Fibroblast of mammary gland (primary cell): ENCODE results near the gene P2RX2.

ENCODE experiments used
- DNase-seq: peaks from one replicate; pipeline ENCODE4 v3.0.0-alpha.2; 2010; ENCODE audit warnings: low read depth
- H3K4me3 ChIP-seq: 2 replicates; pipeline ENCODE4 v1.5.1; 2011; ENCODE audit warnings: low read depth, mild to moderate bottlenecking, low read length, moderate library complexity; ENCODE audit not compliant: control insufficient read depth
- TF ChIP-seq, protein P1 (sequence below): conservative IDR thresholded peaks from 2 replicates; pipeline ENCODE4 v1.5.1; 2011; ENCODE audit warnings: low read depth, low read length, inconsistent platforms; ENCODE audit not compliant: control insufficient read depth, insufficient read depth

Gene P2RX2

DNA sequence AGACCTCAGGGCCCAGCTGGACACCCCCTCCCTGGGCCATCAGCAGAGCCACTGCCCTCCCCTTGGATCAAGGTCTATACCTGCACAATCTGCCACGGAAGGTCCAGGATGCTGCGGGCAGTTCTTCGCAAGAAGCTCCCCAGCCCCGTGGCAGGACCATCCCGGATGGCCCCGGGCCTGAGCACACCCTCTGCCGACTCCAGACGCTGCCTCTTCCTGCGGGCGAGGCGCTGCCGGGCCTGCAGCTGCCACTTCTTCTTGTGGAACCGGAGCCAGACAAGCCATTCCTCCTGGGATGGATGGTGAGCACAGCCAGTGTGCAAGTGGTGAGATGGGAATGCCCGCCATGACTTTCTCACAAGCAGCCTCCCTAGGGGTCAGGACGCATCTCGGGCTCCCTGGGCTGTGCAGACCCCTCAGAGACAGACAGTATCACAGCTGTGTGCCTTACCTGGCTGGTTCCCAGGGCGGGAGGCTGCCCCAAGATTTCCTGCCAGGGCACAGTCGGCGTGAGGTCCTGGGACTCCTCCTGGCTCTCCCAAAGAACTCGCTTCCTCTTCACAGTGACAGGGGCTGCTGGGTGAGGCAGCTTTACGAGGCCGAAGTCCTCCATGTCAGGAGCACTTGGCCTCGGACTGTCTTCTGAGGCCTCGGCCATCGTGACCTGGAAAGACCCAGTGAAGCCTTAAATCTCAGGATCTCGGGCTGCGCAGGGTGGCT is 30.8 kb downstream of the P2RX2 start:
- no peak overlapping the region for H3K4me3 ChIP-seq
- TF ChIP-seq, protein P1, sequence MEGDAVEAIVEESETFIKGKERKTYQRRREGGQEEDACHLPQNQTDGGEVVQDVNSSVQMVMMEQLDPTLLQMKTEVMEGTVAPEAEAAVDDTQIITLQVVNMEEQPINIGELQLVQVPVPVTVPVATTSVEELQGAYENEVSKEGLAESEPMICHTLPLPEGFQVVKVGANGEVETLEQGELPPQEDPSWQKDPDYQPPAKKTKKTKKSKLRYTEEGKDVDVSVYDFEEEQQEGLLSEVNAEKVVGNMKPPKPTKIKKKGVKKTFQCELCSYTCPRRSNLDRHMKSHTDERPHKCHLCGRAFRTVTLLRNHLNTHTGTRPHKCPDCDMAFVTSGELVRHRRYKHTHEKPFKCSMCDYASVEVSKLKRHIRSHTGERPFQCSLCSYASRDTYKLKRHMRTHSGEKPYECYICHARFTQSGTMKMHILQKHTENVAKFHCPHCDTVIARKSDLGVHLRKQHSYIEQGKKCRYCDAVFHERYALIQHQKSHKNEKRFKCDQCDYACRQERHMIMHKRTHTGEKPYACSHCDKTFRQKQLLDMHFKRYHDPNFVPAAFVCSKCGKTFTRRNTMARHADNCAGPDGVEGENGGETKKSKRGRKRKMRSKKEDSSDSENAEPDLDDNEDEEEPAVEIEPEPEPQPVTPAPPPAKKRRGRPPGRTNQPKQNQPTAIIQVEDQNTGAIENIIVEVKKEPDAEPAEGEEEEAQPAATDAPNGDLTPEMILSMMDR = no peak
- no peak for DNase-seq

DNA sequence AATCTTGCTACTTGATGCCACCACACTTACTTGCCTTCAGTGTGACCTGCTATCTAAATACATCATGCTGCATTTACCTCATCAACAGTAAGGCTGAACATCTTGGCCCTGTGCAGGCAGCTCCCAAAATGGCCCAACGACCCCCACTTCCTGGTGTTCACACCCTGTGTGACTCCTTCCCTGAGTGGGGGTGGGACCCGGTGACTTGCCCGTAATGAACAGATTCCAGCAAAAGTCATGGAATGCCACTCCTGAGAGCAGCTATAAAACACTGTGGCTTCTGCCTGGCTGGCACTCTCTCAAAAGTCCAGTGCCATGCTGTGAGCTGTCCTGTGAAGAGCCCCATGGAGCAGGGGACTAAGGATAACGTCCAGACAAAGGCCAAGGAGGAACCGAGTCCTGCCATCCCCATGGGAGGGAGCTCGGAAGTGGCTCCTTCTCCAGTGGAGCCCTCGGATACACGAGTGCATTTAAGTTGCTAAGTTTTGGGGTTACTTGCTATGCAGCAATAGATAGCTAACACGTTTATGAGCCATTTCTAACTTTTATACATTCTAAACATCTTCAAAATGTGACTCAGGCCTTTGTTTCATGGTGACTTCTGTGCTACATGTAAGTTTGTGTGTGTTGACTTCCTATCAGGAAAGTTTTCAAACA is 33.0 kb downstream of the P2RX2 start:
- H3K4me3 ChIP-seq = no peak overlapping the region
- TF ChIP-seq, protein P1 = no peak

DNA sequence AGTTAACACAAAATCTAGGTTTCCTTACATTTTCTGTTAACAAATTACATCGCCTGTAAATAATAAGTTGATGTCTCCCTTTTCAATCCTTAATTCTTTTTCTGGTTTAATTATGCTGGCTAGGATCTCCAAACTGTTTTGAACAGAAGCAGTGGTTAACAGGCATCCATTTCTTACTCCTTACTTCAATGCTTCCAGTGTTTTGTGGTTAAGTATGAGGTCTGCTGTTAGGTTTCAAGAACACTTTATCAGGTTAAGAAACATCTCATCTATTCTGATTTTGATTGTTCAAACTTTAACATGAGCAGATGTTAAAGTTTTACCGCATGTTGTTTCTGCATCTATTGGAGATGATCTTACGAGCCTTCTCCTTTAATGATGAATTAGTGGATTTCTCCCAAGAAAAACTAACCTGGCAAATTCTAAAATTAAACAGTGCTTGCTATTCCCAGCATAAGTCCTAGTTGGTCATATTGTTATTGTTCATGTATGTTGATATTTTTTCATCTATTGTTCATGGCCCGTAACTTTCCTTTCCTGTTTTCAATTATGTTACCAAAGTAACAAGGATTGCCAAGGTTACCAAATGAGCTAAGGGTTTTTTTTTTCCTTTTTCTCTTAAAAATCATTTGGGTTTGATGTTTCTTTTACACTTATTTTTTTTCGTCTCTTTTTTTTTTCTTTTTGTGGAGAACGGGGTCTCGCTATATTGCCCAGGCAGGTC is 35.2 kb downstream of the P2RX2 start:
- peak; percentile 5 for DNase-seq
- TF ChIP-seq, protein P1 = no peak
- H3K4me3 ChIP-seq = no peak overlapping the region

More for the DNA sequence above, 33.0 kb downstream of the P2RX2 start:
- no peak for DNase-seq

DNA sequence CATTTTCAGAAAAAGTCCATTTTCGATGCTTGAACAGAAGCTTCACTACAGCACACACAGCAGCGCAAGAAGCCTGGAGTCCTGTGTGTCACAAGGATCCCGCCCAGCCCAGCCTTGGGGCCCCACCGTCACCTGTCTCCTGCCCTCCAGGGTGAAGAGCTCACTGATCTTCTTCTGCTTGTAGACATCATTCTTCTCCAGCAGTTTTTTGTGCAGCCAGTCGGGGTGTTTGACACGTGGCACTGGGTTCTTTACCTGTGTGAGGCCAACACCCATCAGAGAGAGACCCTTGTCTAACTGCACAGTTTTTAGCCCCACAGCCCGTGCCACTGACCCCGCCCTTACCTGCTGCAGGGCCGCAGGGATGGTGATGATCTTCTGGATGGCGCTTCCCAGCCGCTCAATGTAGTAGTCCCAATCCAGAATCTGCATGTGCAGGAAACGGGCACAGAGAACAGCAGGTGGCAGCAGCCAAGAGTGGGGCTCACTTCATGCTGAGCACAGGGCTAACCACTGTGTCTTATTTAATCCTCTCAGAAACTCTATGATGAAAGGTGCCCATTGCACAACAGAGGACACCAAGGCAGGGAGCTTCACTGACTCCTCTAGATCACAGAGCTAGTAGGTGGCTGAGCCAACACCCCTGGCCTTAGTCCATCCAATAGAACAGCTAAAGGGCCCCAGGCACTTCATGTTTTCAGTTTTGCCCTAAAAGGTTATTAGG is 38.6 kb downstream of the P2RX2 start:
- TF ChIP-seq, protein P1 = no peak
- DNase-seq = no peak
- no peak overlapping the region for H3K4me3 ChIP-seq

DNA sequence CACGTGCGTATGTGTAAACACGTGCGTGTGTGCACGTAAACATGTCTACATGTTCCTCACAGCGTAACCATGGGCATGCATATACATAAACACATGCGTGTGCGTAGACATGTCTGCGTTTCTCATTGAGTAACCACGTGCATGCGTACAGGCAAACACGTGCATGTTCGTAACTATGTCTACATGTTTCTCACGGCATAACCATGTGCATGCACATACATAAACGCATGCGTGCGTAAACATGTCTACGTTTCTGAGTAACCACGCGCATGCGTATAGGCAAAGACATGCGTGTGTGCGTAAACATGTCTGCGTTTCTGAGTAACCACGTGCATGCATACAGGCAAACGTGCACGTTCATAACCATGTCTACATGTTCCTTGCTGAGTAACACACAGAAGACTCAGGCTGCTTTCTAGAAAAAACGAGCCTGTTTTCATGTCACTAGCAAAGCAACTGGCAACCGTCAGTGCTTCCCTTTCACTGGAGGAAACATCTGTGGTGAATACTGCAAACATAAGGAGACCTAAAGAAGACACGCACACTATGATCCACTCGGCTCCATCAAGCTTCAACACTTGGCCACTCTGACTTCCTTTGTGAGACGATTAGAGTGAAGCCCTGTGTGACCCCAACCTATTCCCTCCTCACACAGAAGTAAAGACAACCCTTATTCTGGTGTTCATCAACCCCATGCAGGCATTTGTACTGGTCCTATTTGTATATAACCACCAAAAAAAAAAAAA is 39.7 kb downstream of the P2RX2 start:
- TF ChIP-seq, protein P1 = no peak
- no peak for DNase-seq
- H3K4me3 ChIP-seq = no peak overlapping the region

DNA sequence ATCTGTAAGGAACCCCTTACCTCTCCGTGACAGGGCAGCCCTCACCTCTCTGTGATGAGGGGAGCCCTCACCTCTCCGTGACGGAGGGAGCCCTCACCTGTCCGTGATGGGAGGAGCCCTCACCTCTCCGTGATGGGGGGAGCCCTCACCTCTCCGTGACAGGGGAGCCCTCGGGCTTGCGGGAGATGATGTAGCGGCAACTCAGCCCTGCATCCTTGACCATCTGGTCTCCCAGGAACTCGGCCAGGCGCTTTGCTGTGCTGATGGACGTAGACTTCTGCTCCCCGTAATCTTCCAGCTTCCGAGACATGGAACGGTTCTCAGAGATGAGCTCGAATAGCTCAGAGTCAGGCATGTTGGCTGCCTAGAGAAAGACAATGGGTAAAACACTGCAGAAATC is 40.6 kb downstream of the P2RX2 start:
- DNase-seq = no peak
- TF ChIP-seq, protein P1 = no peak
- no peak overlapping the region for H3K4me3 ChIP-seq
